Activated B cell treated with CpG ODN at 0.5 μM for 24 hours (primary cell): ENCODE measurements around the gene GABARAPL2. TPM values are rescaled to one million over a fixed set of nuclear protein-coding genes. Genes with fewer than 3 reads are reported as not detected.
"Not testable (repeated sequence)": the region's sequence is repeated elsewhere in the genome, so short reads cannot be mapped to it uniquely, and the experiment has no call there.

ENCODE experiments used
- ATAC-seq: fragments of 200-7000 bp; cut with Tn5 transposase; one replicate; pipeline ENCODE4 v1.10.0; 2021; ENCODE audit warnings: low read depth, mild to moderate bottlenecking, moderate library complexity
- CTCF ChIA-PET: fragments of 350-600 bp; sonication (Branson Sonifier 250); formaldehyde crosslinking; loops from one replicate; lab custom pipeline; 2021; ENCODE audit warnings: antibody characterized with exemption; lab: Charles Lee
- POLR2A ChIA-PET: fragments of 350-600 bp; sonication (Branson Sonifier 250); formaldehyde crosslinking; loops from one replicate; lab custom pipeline; 2021; ENCODE audit warnings: antibody characterized with exemption; lab: Charles Lee
- DNase-seq: peaks from one replicate; pipeline ENCODE4 v3.0.0; 2022
- H3K27ac Mint-ChIP-seq: one replicate; pipeline ENCODE4 v1.8.0; 2020; ENCODE audit warnings: mixed read lengths
- H3K27me3 Mint-ChIP-seq: one replicate; pipeline ENCODE4 v1.8.0; 2021; ENCODE audit warnings: mixed read lengths
- H3K36me3 Mint-ChIP-seq: one replicate; pipeline ENCODE4 v1.8.0; 2021; ENCODE audit warnings: low read depth, mixed read lengths
- H3K4me1 Mint-ChIP-seq: one replicate; pipeline ENCODE4 v1.8.0; 2021; ENCODE audit warnings: mixed read lengths
- H3K4me3 Mint-ChIP-seq: one replicate; pipeline ENCODE4 v1.8.0; 2020; ENCODE audit warnings: mild to moderate bottlenecking, mixed read lengths
- H3K9me3 Mint-ChIP-seq: one replicate; pipeline ENCODE4 v1.8.0; 2020; ENCODE audit warnings: mixed read lengths
- CTCF ChIP-seq: fragments of 200-600 bp; IDR thresholded peaks from one replicate; pipeline ENCODE4 v1.8.0; 2022; ENCODE audit warnings: antibody characterized with exemption, mild to moderate bottlenecking
- intact Hi-C: fragments of 100-400 bp; cut with micrococcal nuclease; formaldehyde crosslinking; loops from one replicate; pipeline ENCODE4 v1.15.1; 2024
- total RNA-seq: library from RNA; stranded (reverse); gene quantifications from 2 replicates; pipeline ENCODE4 v1.2.3, GENCODE V29; 2022

The GABARAPL2 gene
- total RNA-seq, 1 donor from 2014 or later = 62.9 TPM

GRCh38 chr16:75546293-75546692, 19.9 kb upstream of the GABARAPL2 start:
- DNase-seq = no peak
- intact Hi-C loops = no loop called here
- Mint-ChIP-seq H3K4me3 (no peak overlapping the region), H3K27me3 (no peaks in the 10 kb centered on the region), H3K4me1 (peaks cover 11% of the 10 kb centered on the region), H3K27ac (no peak overlapping the region), H3K36me3 (no peaks in the 10 kb centered on the region), H3K9me3 (no peaks in the 10 kb centered on the region)
- ATAC-seq = no peak
- POLR2A ChIA-PET = no interaction called here
- TF ChIP-seq CTCF = no peak
- CTCF ChIA-PET = no interaction called here

GRCh38 chr16:75548456-75548855, 17.7 kb upstream of the GABARAPL2 start:
- H3K4me3 Mint-ChIP-seq, intact Hi-C loops, DNase-seq, H3K9me3 Mint-ChIP-seq, ATAC-seq, H3K27me3 Mint-ChIP-seq, POLR2A ChIA-PET, H3K36me3 Mint-ChIP-seq, H3K27ac Mint-ChIP-seq: not testable (repeated sequence)
- peaks cover 11% of the 10 kb centered on the region for H3K4me1 Mint-ChIP-seq
- CTCF ChIA-PET = interaction anchor here (1.8 kb wide), 1 partner anchor 31 kb away, joined by 3 read pairs; no protein-coding TSS in a partner anchor

- ATAC-seq (peak; percentile 84), DNase-seq (no peak)
- H3K4me1 Mint-ChIP-seq = peaks cover 13% of the 10 kb centered on the region
- no peak overlapping the region for H3K27ac Mint-ChIP-seq
- no peak overlapping the region for H3K4me3 Mint-ChIP-seq
- H3K9me3 Mint-ChIP-seq = no peaks in the 10 kb centered on the region
- ChIA-PET CTCF (interaction anchor here (0.6 to 1.8 kb wide), 3 partner anchors 27 to 39 kb away, joined by 3 read pairs; no protein-coding TSS in a partner anchor), POLR2A (no interaction called here)
- H3K27me3 Mint-ChIP-seq = no peaks in the 10 kb centered on the region
- intact Hi-C loops = loop anchor here (1.0 to 10.0 kb wide), 2 partner anchors 315 to 351 kb away; no protein-coding TSS in a partner anchor
- no peak for TF ChIP-seq CTCF
- peaks cover under 1% of the 10 kb centered on the region for H3K36me3 Mint-ChIP-seq
Measured at GRCh38 chr16:75550211-75550662, 15.9 kb upstream of the GABARAPL2 start.

GRCh38 chr16:75552951-75553350, 13.2 kb upstream of the GABARAPL2 start:
- Mint-ChIP-seq H3K36me3 (peaks cover 3% of the 10 kb centered on the region), H3K27ac (no peak overlapping the region), H3K27me3 (no peaks in the 10 kb centered on the region), H3K4me1 (peaks cover 22% of the 10 kb centered on the region), H3K4me3 (no peak overlapping the region), H3K9me3 (no peaks in the 10 kb centered on the region)
- DNase-seq = no peak
- CTCF ChIA-PET = interaction anchor here (1.3 to 1.4 kb wide), 2 partner anchors 35 to 81 kb away, joined by 3 to 4 read pairs; no protein-coding TSS in a partner anchor
- intact Hi-C loops = loop anchor here (10.0 kb wide), 1 partner anchor 318 kb away; no protein-coding TSS in a partner anchor
- POLR2A ChIA-PET = interaction anchor here (0.6 to 1.0 kb wide), 3 partner anchors 14 to 135 kb away, joined by 3 to 6 read pairs (median 3); partner anchors contain the start of gene ADAT1
- ATAC-seq = no peak
- TF ChIP-seq CTCF = no peak

GRCh38 chr16:75555213-75555706, 10.9 kb upstream of the GABARAPL2 start:
- ChIA-PET CTCF (interaction anchor here (1.8 kb wide), 1 partner anchor 38 kb away, joined by 10 read pairs; no protein-coding TSS in a partner anchor), POLR2A (interaction anchor here (1.0 to 2.5 kb wide), 5 partner anchors 10 to 92 kb away, joined by 6 to 18 read pairs (median 10); partner anchors contain the start of genes ADAT1, CHST5, GABARAPL2 and KARS1)
- Mint-ChIP-seq H3K9me3 (no peaks in the 10 kb centered on the region), H3K4me1 (peaks cover 13% of the 10 kb centered on the region), H3K36me3 (peaks cover 3% of the 10 kb centered on the region), H3K27me3 (no peaks in the 10 kb centered on the region), H3K27ac (peak overlapping the region; percentile 89), H3K4me3 (peak overlapping the region; percentile 93)
- intact Hi-C loops = loop anchor here (5.0 to 10.0 kb wide), 3 partner anchors 320 to 888 kb away; partner anchors contain the start of genes RFWD3 and WDR59
- no peak for ATAC-seq
- no peak for DNase-seq
- no peak for TF ChIP-seq CTCF
